Hindlimb muscle (tissue), 1 donor: ENCODE measurements around the gene PLEKHN1. TPM values are rescaled to one million over a fixed set of nuclear protein-coding genes. Genes with fewer than 3 reads are reported as not detected.
A peak's percentile ranks its signal among the peaks of the same experiment; 100 is the strongest.
"Not testable (repeated sequence)": the region's sequence is repeated elsewhere in the genome, so short reads cannot be mapped to it uniquely, and the experiment has no call there.

Source experiments
- DNase-seq: peaks from one replicate; pipeline ENCODE4 v3.0.0-alpha.2; 2013
- polyA plus RNA-seq: library from polyadenylated mRNA; unstranded; fragments of 120-200 nt; gene quantifications from one replicate; pipeline ENCODE4 v1.2.1, GENCODE V29; 2013; ENCODE audit not compliant: insufficient read length

PLEKHN1 gene
- polyA plus RNA-seq, 1 donor, result 0.13 TPM

- DNase-seq, result no peak
Measured at GRCh38 chr1:942864-943533, 23.3 kb upstream of the PLEKHN1 start.

- no peak for DNase-seq
Measured at GRCh38 chr1:943545-944340, 22.5 kb upstream of the PLEKHN1 start.

GRCh38 chr1:944341-945325 lies 21.6 kb upstream of the PLEKHN1 start:
- peak; percentile 61 for DNase-seq

- no peak for DNase-seq
Measured at GRCh38 chr1:945688-946556, 20.4 kb upstream of the PLEKHN1 start.

DNA sequence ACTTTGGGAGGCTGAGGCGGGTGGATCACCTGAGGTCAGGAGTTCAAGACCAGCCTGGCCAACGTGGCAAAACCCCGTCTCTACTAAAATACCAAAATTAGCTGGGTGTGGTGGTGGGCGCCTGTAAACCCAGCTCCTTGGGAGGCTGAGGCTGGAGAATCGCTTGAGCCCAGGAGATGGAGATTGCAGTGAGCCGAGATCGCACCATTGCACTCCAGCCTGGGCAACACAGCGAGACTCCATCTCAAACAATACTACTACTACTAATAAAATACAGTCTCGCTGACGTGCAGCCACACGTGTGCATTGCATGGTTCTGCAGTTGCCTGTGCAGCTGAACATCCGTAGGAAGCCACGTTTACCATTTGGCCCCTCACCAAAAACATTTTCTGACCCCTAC lies 19.5 kb upstream of the PLEKHN1 start:
- not testable (repeated sequence) for DNase-seq

DNA sequence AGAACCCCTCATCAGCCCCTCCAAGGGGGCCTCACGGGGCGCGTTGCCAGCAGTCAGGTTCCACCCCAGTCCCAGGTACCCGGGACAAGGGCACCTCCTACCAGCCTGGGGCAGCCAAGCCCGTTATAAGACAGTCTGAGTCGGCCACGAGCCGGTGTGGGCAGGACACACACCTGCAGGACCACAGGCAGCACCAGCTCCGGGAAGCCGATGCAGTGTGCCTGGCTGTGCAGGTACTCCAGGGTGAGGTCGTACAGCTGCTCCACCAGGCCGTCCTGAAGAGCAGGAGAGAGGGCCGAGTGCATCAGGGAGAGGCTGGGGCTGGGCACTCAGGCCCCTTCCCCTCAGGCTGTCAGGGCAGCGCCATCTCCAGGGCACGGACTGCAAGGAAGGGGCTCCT lies 18.3 kb upstream of the PLEKHN1 start:
- DNase-seq, result no peak

DNA sequence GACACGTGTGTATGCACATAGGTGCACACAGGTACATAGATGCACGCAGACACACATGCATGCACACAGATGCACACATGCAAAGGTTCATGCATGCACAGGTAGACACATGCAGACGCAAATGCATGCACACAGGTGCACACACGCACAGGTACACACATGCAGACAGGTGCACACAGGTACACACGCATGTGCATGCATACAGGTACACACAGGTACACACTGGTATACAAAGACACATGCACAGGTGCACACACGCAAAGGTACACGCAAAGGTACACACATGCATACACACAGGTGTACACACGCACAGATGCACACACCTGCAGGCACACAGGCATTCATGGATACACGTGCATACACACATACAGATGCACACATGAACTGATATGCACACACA lies 16.0 kb upstream of the PLEKHN1 start:
- no peak for DNase-seq

- DNase-seq, result no peak
Measured at GRCh38 chr1:950881-951280, 15.4 kb upstream of the PLEKHN1 start.

GRCh38 chr1:951364-951763 lies 14.9 kb upstream of the PLEKHN1 start:
- no peak for DNase-seq

GRCh38 chr1:952201-952600 lies 14.1 kb upstream of the PLEKHN1 start:
- no peak for DNase-seq

GRCh38 chr1:952603-953002 lies 13.7 kb upstream of the PLEKHN1 start:
- no peak for DNase-seq

- DNase-seq, result no peak
Measured at GRCh38 chr1:953524-954320, 12.6 kb upstream of the PLEKHN1 start.

GRCh38 chr1:954927-955326 lies 11.4 kb upstream of the PLEKHN1 start:
- DNase-seq, result no peak

DNA sequence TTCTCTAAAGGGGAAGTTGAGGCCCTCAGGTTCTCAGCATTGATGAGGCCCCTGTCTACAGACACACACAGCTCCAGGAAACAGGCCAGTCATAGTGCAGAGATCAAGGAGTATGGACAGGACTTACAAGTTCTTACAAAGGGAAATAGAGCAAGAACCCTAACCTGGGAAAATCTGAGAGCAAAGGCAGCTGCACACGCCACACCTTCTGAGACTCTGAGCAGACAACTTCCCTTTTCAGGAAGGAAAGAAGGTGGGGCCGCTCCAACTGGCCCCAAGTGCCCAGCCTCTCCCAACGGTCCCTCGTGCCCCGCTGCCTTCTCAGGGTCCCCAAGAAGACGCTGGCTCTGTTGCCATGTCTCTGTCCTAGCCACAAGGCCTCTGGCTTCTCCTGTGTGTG lies 10.8 kb upstream of the PLEKHN1 start:
- DNase-seq, result no peak

DNA sequence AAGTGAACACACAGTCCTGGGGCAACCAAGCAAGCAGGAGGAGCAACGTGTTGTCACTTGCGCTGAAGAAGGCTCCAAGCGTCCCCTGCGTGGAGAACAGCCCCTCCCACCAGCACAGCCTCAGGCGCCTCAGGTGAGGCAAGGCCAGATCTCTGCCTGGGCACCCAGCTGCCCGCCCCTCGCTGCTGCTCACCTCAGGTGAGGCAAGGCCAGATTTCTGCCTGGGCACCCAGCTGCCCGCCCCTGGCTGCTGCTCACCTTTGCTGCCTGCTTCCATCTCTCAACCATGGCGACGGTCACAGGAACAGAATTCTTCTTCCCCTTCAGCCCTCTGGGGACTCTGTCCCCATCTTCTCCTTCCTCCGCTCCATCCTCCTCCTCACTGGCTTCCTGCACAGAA lies 9.6 kb upstream of the PLEKHN1 start:
- no peak for DNase-seq

DNA sequence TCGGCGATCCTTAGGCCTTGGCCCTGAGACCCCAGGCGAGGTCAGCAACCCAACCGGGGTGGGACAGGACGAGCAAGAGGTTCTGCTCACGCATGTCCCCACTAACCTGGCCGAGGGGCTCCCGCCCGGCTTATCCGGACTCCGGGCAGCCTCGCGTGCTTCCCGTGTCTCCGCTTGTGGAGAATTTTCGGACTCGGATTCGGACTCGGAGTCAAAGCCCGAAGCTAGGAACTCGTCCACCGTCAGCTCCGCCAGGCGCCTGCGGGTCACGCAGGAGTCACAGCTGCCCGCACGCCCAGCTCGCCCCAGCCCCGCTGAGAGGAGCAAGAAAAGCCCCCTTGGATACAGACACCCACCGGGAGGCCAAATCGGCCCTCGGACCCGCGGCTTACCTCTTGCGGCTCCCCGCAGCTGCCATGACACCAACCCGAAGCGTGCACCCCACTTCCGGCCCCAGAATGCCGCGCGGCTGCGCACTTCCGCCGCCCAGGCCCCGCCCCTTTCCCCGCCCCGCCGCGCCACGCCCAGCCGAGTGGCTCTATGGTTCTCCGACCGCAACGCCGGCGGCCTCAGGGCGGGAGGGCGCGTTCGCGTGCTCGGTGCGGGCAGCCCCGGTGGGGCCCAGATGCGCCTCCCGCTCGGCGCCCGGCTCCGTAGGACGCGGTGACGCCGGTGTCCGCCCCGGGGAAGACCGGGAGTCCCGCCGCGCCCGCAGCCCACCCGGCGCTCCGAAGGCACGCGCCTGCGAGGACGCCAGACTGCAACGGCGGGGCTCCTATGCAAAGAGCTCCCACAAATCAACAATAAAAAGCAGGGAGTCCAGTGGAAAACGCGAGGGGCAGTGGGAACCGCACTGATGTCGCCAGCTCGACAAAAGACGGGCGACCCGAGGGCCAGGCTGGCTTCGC lies 7.2 kb upstream of the PLEKHN1 start, which contains the start of gene NOC2L:
NOC2L (minus strand) TSS at position 434 of the 908 bp plus-strand sequence; CDS start at position 418, 16 bp downstream.
- DNase-seq, result peak; percentile 90

GRCh38 chr1:959731-960362 lies 6.4 kb upstream of the PLEKHN1 start:
- no peak for DNase-seq

DNA sequence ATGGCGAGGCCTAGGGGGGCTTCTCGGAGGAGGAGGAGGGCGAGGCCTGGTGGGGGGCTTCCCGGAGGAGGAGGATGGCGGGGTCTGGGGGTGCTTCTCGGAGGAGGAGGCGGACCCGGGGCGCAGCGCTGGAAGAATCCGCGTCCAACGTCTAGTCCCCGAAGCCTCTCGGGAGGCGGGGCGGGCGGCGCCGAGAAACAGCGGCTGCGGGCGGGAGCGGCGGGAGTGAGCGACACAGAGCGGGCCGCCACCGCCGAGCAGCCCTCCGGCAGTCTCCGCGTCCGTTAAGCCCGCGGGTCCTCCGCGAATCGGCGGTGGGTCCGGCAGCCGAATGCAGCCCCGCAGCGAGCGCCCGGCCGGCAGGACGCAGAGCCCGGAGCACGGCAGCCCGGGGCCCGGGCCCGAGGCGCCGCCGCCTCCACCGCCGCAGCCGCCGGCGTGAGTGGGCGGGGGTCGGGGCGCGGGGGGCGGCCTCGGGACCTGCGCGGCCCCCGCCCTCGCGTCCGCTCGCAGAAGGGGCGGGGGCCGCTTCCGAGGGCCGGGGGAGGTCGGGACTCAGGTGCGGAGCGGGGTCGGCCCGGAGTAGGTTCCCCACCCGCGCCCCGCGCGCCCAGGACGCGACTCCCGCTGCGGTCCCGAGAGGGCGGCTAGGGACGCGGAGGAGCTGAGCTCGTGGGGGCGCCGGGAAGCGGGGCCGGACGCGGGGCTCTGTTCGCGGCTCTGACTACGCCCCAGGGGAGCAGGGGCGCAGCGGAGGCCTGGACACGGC lies 5.7 kb upstream of the PLEKHN1 start, which contains the start of gene KLHL17:
KLHL17 (plus strand) TSS at position 222 of the 769 bp plus-strand sequence; CDS start at position 332, 110 bp downstream.
- DNase-seq, result peak; percentile 60
